ENCODE data around the gene FRY.

FRY gene

GRCh38 chr13:32126278-32126677 lies 94.7 kb downstream of the FRY start:
- no peak for DNase-seq (ENCODE audit: low read depth in 3 of 3, low spot score in 1 of 3)

- DNase-seq (ENCODE audit: low read depth in 3 of 3, low spot score in 1 of 3): no peak
Measured at GRCh38 chr13:32126756-32127155, 95.2 kb downstream of the FRY start.

GRCh38 chr13:32127691-32128090 lies 96.1 kb downstream of the FRY start:
- DNase-seq (ENCODE audit: low read depth in 3 of 3, low spot score in 1 of 3): no peak

GRCh38 chr13:32134241-32135055 lies 102.9 kb downstream of the FRY start:
- DNase-seq (ENCODE audit: low read depth in 3 of 3, low spot score in 1 of 3): no peak

GRCh38 chr13:32135056-32135390 lies 103.4 kb downstream of the FRY start:
- no peak for DNase-seq (ENCODE audit: low read depth in 3 of 3, low spot score in 1 of 3)

- no peak for DNase-seq (ENCODE audit: low read depth in 3 of 3, low spot score in 1 of 3)
Measured at GRCh38 chr13:32135655-32136054, 104.1 kb downstream of the FRY start.

GRCh38 chr13:32136061-32136460 lies 104.5 kb downstream of the FRY start:
- no peak for DNase-seq (ENCODE audit: low read depth in 3 of 3, low spot score in 1 of 3)

GRCh38 chr13:32136716-32137115 lies 105.1 kb downstream of the FRY start:
- no peak for DNase-seq (ENCODE audit: low read depth in 3 of 3, low spot score in 1 of 3)

GRCh38 chr13:32139251-32139650 lies 107.7 kb downstream of the FRY start:
- DNase-seq (ENCODE audit: low read depth in 3 of 3, low spot score in 1 of 3): no peak

GRCh38 chr13:32140109-32140508 lies 108.5 kb downstream of the FRY start:
- no peak for DNase-seq (ENCODE audit: low read depth in 3 of 3, low spot score in 1 of 3)

GRCh38 chr13:32141462-32141861 lies 109.9 kb downstream of the FRY start:
- no peak for DNase-seq (ENCODE audit: low read depth in 3 of 3, low spot score in 1 of 3)

- no peak for DNase-seq (ENCODE audit: low read depth in 3 of 3, low spot score in 1 of 3)
Measured at GRCh38 chr13:32142115-32142514, 110.5 kb downstream of the FRY start.

GRCh38 chr13:32142956-32143375 lies 111.4 kb downstream of the FRY start:
- no peak for DNase-seq (ENCODE audit: low read depth in 3 of 3, low spot score in 1 of 3)

GRCh38 chr13:32147193-32147592 lies 115.6 kb downstream of the FRY start:
- DNase-seq (ENCODE audit: low read depth in 3 of 3, low spot score in 1 of 3): no peak

GRCh38 chr13:32147976-32148375 lies 116.4 kb downstream of the FRY start:
- no peak for DNase-seq (ENCODE audit: low read depth in 3 of 3, low spot score in 1 of 3)

- DNase-seq (ENCODE audit: low read depth in 3 of 3, low spot score in 1 of 3): no peak
Measured at GRCh38 chr13:32150239-32150638, 118.7 kb downstream of the FRY start.

GRCh38 chr13:32150794-32151193 lies 119.2 kb downstream of the FRY start:
- DNase-seq (ENCODE audit: low read depth in 3 of 3, low spot score in 1 of 3): no peak

GRCh38 chr13:32151240-32151639 lies 119.7 kb downstream of the FRY start:
- no peak for DNase-seq (ENCODE audit: low read depth in 3 of 3, low spot score in 1 of 3)

GRCh38 chr13:32153056-32153455 lies 121.5 kb downstream of the FRY start:
- no peak for DNase-seq (ENCODE audit: low read depth in 3 of 3, low spot score in 1 of 3)

GRCh38 chr13:32159137-32159869 lies 127.7 kb downstream of the FRY start:
- DNase-seq (ENCODE audit: low read depth in 3 of 3, low spot score in 1 of 3): no peak

- no peak for DNase-seq (ENCODE audit: low read depth in 3 of 3, low spot score in 1 of 3)
Measured at GRCh38 chr13:32162395-32163005, 130.9 kb downstream of the FRY start.

GRCh38 chr13:32164622-32165268 lies 133.2 kb downstream of the FRY start:
- DNase-seq (ENCODE audit: low read depth in 3 of 3, low spot score in 1 of 3): no peak
